Stimulated activated CD4-positive, alpha-beta T cell treated with anti-CD3 and anti-CD28 coated beads, Interleukin-12 subunit alpha, Interleukin-12 subunit beta, amount 100 ng/mL, for 24 hours (primary cell): ENCODE measurements around the gene CELSR1.

Source experiments
- DNase-seq, 2 experiments: peaks; one replicate each; pipeline ENCODE4 v3.0.0-alpha.2; 2020; ENCODE audit warnings: low read depth in 2 of 2

CELSR1 gene

GRCh38 chr22:46444390-46444854 lies 93.0 kb downstream of the CELSR1 start:
- DNase-seq: no peak

GRCh38 chr22:46443850-46444389 lies 93.5 kb downstream of the CELSR1 start:
- DNase-seq: no peak

- DNase-seq: no peak
These were observed 95.1 kb downstream of the CELSR1 start for GRCh38 chr22:46442217-46442853.

- no peak for DNase-seq
These were observed 97.6 kb downstream of the CELSR1 start for GRCh38 chr22:46439576-46440465.

- DNase-seq: no peak
These were observed 98.3 kb downstream of the CELSR1 start for GRCh38 chr22:46439111-46439510.

- no peak for DNase-seq
These were observed 99.6 kb downstream of the CELSR1 start for GRCh38 chr22:46437671-46438440.

- DNase-seq: no peak
These were observed 100.7 kb downstream of the CELSR1 start for GRCh38 chr22:46436595-46437175.

GRCh38 chr22:46433318-46433717 lies 104.1 kb downstream of the CELSR1 start:
- DNase-seq: no peak

GRCh38 chr22:46432164-46433068 lies 105.0 kb downstream of the CELSR1 start:
- DNase-seq: no peak

GRCh38 chr22:46430961-46431838 lies 106.2 kb downstream of the CELSR1 start:
- no peak for DNase-seq

- no peak for DNase-seq
These were observed 108.0 kb downstream of the CELSR1 start for GRCh38 chr22:46429325-46429853.

- no peak for DNase-seq
These were observed 108.7 kb downstream of the CELSR1 start for GRCh38 chr22:46428602-46429324.

GRCh38 chr22:46428171-46428570 lies 109.2 kb downstream of the CELSR1 start:
- no peak for DNase-seq

- DNase-seq: no peak
These were observed 112.4 kb downstream of the CELSR1 start for GRCh38 chr22:46425016-46425415.

- no peak for DNase-seq
These were observed 112.9 kb downstream of the CELSR1 start for GRCh38 chr22:46424496-46424895.

- DNase-seq: no peak
These were observed 114.5 kb downstream of the CELSR1 start for GRCh38 chr22:46422896-46423295.

GRCh38 chr22:46421267-46421666 lies 116.2 kb downstream of the CELSR1 start:
- DNase-seq: no peak

GRCh38 chr22:46419754-46420571 lies 117.5 kb downstream of the CELSR1 start:
- DNase-seq: no peak
